Measurements from ENCODE around the gene MINDY4.
"Not testable (repeated sequence)": the region's sequence is repeated elsewhere in the genome, so short reads cannot be mapped to it uniquely, and the experiment has no call there.

The MINDY4 gene

DNA sequence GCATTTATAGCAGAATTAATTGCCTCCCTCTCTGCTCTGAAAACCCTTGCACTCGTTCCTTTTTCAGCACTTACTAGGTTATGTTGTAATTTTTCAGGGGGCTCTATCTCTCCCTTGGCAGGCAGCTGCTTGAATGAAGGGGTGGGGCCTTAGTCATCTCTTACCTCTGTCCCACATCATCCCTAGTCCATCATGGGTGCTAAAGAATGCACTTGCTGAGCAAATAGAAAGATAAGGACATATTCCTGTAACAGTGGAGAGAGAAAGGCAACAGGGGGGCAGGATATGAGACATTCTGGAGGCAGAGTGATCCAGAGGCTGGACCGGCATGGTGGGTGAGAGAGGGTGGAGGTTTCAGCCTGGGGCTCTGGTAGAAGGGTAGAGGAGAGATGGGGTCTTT lies 60.0 kb downstream of the MINDY4 start:
- Histone ChIP-seq H3K27me3 (ENCODE audit: control insufficient read depth in 1 of 2, insufficient read depth in 2 of 2, low read length in 2 of 2) (no peaks in the 10 kb centered on the region), H3K27ac (ENCODE audit: low read depth, low read length) (no peak overlapping the region), H3K4me1 (ENCODE audit: insufficient read depth, low read length) (no peaks in the 10 kb centered on the region), H3K9me3 (ENCODE audit: low read length) (no peaks in the 10 kb centered on the region), H3K4me3 (ENCODE audit: low read depth in 1 of 2, low read length in 2 of 2) (no peak overlapping the region), H3K36me3 (ENCODE audit: insufficient read depth, low read length) (peaks cover 2% of the 10 kb centered on the region), H3K9ac (ENCODE audit: low read length) (no peak overlapping the region)

DNA sequence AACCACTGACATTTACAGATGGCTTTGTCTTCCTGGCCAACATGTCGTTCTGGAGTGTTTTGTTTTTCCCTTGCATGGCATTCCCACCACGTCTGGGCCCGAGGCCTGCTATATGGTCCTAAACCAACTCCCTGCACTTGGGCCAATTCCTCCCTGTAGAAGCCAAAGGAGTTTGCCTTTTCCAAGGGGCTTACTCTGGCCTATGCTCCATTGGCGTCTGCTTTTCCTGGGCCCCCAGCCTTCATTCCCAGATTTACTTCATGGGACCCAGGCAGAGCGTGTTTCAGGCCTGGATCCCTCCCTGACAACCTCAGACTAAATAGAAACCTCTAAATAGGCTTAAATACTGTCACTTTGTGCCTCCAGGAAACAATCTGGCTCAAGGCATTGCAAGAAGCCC lies 60.7 kb downstream of the MINDY4 start:
- no peaks in the 10 kb centered on the region for H3K9me3 ChIP-seq (ENCODE audit: low read length)
- H3K27me3 ChIP-seq (ENCODE audit: control insufficient read depth in 1 of 2, insufficient read depth in 2 of 2, low read length in 2 of 2) = no peaks in the 10 kb centered on the region
- H3K36me3 ChIP-seq (ENCODE audit: insufficient read depth, low read length) = peaks cover 6% of the 10 kb centered on the region
- H3K4me1 ChIP-seq (ENCODE audit: insufficient read depth, low read length) = no peaks in the 10 kb centered on the region
- H3K9ac ChIP-seq (ENCODE audit: low read length) = no peak overlapping the region
- H3K4me3 ChIP-seq (ENCODE audit: low read depth in 1 of 2, low read length in 2 of 2) = no peak overlapping the region
- H3K27ac ChIP-seq (ENCODE audit: low read depth, low read length) = no peak overlapping the region

DNA sequence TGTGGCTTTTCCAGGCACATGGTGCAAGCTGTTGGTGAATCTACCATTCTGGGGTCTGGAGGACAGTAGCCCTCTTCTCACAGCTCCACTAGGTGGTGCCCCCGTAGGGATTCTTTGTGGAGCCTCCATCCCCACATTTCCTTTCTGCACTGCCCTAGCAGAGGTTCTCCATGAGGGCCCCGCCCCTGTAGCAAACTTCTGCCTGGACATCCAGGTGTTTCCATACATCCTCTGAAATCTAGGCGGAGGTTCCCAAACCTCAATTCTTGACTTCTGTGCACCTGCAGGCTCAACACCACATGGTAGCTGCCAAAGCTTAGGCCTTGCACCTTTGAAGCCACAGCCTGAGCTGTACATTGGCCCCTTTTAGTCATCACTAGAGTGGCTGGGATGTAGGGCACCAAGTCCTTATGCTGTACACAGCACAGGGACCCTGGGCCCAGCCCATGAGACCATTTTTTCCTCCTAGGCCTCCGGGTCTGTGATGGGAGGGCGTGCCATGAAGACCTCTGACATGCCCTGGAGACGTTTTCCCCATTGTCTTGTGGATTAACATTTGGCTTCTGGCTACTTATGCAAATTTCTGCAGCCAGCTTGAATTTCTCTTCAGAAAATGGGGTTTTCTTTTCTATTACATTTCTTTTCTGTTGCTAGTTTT lies 62.9 kb downstream of the MINDY4 start:
- H3K9me3 ChIP-seq (ENCODE audit: low read length); H3K4me3 ChIP-seq (ENCODE audit: low read depth in 1 of 2, low read length in 2 of 2); H3K36me3 ChIP-seq (ENCODE audit: insufficient read depth, low read length); H3K27ac ChIP-seq (ENCODE audit: low read depth, low read length); H3K4me1 ChIP-seq (ENCODE audit: insufficient read depth, low read length); H3K27me3 ChIP-seq (ENCODE audit: control insufficient read depth in 1 of 2, insufficient read depth in 2 of 2, low read length in 2 of 2); H3K9ac ChIP-seq (ENCODE audit: low read length): not testable (repeated sequence)

DNA sequence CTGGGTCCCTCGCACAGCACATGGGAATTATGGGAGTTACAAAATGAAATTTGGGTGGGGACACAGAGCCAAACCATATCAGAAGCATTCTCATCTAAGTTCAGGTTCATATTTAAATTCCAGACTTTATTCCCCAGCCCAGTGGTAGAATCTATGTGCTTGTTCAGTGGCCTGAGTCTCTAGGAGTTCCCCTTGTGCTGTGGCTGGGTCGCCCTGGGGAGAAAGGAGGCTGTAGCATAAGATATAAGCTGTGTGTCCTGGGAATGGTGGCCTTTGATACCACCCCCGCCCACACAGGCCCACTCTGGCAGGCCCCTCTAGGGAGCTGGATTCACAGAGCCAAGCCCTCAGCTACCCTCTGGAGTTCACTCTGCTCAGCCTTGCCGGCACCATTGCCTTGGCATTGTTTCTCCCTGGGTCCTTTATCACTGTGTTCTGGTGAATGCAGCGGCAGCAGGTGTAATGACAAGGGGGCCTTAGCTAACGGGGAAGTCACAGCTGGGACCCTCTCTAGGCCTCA lies 64.2 kb downstream of the MINDY4 start:
- no peaks in the 10 kb centered on the region for H3K27me3 ChIP-seq (ENCODE audit: control insufficient read depth in 1 of 2, insufficient read depth in 2 of 2, low read length in 2 of 2)
- no peaks in the 10 kb centered on the region for H3K9me3 ChIP-seq (ENCODE audit: low read length)
- H3K4me1 ChIP-seq (ENCODE audit: insufficient read depth, low read length) = no peaks in the 10 kb centered on the region
- H3K9ac ChIP-seq (ENCODE audit: low read length) = no peak overlapping the region
- H3K4me3 ChIP-seq (ENCODE audit: low read depth in 1 of 2, low read length in 2 of 2) = no peak overlapping the region
- H3K27ac ChIP-seq (ENCODE audit: low read depth, low read length) = no peak overlapping the region
- H3K36me3 ChIP-seq (ENCODE audit: insufficient read depth, low read length) = peaks cover 10% of the 10 kb centered on the region

DNA sequence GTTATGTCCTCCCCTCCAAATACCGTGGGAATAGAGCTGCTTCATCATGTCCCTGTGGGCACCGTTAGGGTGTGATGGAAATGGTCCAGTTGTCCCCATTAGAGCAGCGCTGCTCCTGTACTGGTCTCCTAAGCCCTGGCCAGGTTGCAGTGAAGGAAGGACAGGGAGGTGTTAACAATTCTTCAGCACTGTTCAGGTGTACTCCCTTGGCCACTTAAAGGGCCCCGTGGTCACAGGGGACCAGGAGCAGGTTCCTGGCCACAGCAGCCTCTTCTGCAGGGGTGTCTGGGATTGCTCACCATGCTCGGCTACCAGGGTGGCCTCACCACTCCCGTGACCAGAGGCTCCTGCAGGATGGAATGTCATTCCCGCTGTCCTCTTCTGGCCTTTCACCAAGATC lies 65.8 kb downstream of the MINDY4 start:
- Histone ChIP-seq H3K9me3 (ENCODE audit: low read length) (no peaks in the 10 kb centered on the region), H3K27ac (ENCODE audit: low read depth, low read length) (no peak overlapping the region), H3K9ac (ENCODE audit: low read length) (no peak overlapping the region), H3K36me3 (ENCODE audit: insufficient read depth, low read length) (peaks cover 10% of the 10 kb centered on the region), H3K27me3 (ENCODE audit: control insufficient read depth in 1 of 2, insufficient read depth in 2 of 2, low read length in 2 of 2) (no peaks in the 10 kb centered on the region), H3K4me3 (ENCODE audit: low read depth in 1 of 2, low read length in 2 of 2) (no peak overlapping the region), H3K4me1 (ENCODE audit: insufficient read depth, low read length) (no peaks in the 10 kb centered on the region)

DNA sequence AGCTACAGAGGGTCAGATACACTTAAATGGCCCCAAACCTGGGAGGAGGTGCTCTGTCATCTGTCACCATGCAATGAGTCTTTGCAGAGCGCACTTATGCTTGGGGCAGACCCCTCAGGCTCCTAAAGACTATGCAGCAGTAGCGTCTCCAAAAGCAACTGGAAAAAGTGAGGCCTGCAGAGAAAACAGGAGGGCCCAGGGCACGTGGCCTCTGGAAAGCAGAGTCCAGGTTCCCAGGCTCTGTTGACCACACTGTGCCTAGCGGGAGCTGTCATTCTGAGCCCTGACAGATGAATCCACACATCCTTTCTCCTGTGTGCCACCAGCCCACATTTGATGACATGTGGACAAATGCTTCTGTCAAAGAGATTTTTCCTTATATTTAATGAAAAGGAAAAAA lies 66.4 kb downstream of the MINDY4 start:
- H3K9me3 ChIP-seq (ENCODE audit: low read length) = no peaks in the 10 kb centered on the region
- no peak overlapping the region for H3K9ac ChIP-seq (ENCODE audit: low read length)
- no peak overlapping the region for H3K27ac ChIP-seq (ENCODE audit: low read depth, low read length)
- no peaks in the 10 kb centered on the region for H3K4me1 ChIP-seq (ENCODE audit: insufficient read depth, low read length)
- H3K4me3 ChIP-seq (ENCODE audit: low read depth in 1 of 2, low read length in 2 of 2) = no peak overlapping the region
- peaks cover 10% of the 10 kb centered on the region for H3K36me3 ChIP-seq (ENCODE audit: insufficient read depth, low read length)
- no peaks in the 10 kb centered on the region for H3K27me3 ChIP-seq (ENCODE audit: control insufficient read depth in 1 of 2, insufficient read depth in 2 of 2, low read length in 2 of 2)

DNA sequence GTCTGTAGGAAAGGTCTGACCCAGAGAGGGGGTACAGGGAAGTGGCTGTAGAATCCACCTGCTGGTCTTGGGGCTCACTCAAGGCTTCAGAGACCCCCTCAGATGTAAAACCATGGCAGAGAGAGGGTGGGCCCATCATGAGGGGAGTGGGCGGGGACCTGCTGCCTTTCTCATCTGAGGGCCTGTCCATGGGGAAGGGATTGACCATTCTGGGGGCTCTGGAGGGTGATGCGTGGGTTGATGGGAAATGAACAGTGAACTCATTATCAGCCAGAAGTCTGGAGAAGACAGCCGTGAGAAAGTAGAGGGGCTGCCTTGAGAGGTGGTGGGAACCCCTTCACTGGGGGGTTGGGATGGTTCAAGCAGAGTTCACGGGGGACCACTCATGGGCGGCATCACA lies 66.8 kb downstream of the MINDY4 start:
- Histone ChIP-seq H3K9me3 (ENCODE audit: low read length) (no peaks in the 10 kb centered on the region), H3K36me3 (ENCODE audit: insufficient read depth, low read length) (peaks cover 10% of the 10 kb centered on the region), H3K27ac (ENCODE audit: low read depth, low read length) (no peak overlapping the region), H3K4me3 (ENCODE audit: low read depth in 1 of 2, low read length in 2 of 2) (no peak overlapping the region), H3K4me1 (ENCODE audit: insufficient read depth, low read length) (peaks cover 4% of the 10 kb centered on the region), H3K9ac (ENCODE audit: low read length) (no peak overlapping the region), H3K27me3 (ENCODE audit: control insufficient read depth in 1 of 2, insufficient read depth in 2 of 2, low read length in 2 of 2) (no peaks in the 10 kb centered on the region)

DNA sequence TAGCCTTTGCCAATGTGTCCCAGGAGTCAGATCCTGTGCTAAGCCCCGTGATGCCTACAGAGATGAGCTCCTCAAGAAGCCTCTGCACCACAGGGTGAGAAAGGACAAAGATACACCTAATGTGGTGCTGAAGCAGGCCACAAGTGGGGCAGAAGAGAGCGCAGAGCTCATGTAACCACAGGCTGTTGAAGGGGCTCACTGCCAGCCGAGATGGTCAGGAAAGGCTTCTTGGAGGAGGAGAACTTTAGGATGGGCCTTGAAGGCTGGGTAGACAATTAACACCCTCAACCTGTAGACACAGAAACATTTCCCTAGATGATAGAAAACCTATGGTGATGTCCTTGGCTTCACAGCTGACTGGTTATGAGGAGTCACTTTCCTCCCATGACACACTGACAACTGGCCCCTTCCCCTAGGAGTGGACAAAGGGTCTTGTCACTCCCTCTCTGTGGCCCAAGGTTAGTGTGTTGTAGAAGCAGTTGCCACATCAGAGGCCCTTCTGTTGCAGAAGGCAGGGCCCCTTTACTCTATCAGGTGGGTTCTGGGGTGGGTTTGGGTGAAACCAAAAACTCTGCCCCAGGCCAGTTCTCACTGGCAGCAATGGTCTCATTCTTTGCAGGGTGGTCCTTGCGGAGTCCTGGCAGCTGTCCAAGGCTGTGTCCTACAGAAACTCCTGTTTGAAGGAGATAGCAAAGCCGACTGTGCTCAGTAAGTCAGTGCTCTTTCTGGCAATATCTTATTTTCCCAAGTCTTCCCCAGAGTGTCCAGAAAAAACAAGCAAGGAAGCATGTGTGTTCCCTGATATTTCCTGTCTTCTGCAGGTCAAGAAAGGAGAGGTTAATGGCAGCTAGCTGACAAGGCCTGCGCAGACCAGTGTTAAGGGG lies 69.2 kb downstream of the MINDY4 start:
- Histone ChIP-seq H3K27ac (ENCODE audit: low read depth, low read length) (no peak overlapping the region), H3K27me3 (ENCODE audit: control insufficient read depth in 1 of 2, insufficient read depth in 2 of 2, low read length in 2 of 2) (no peaks in the 10 kb centered on the region)

DNA sequence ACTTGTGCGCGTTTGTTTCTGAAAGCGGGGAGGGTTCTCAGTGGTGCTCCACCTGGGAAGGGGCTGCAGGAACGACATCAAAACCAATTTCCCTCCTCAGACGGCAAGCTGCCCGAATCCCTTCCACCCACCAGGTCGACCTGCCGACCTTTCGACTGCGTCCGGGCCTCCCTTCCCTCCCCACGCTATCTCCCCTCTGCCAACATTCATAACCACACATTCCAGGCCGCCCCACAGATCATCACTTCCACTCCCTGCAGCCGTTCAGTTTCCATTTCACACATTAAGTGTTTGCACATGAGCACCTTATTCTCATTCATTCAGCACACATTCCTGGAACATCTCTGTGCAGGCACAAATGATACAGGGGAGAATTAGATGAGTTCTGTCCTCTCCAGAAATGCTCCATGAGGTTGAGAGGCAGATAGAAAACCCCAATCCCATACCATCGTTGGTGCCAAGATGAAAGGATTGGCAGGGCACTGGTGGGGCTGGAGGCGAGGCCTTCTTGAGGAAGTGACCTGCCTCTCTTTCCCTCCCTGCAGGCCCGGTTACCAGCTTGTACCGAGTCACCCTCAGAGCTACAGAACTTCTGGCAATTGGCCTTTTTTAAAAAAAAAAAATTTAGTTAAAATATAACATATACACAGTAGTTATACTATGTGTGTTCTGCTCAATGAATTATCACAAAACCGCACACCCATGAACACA lies 70.0 kb downstream of the MINDY4 start:
- no peaks in the 10 kb centered on the region for H3K9me3 ChIP-seq (ENCODE audit: low read length)
- H3K27ac ChIP-seq (ENCODE audit: low read depth, low read length) = no peak overlapping the region
- H3K4me3 ChIP-seq (ENCODE audit: low read depth in 1 of 2, low read length in 2 of 2) = no peak overlapping the region
- peaks cover 32% of the 10 kb centered on the region for H3K4me1 ChIP-seq (ENCODE audit: insufficient read depth, low read length)
- H3K9ac ChIP-seq (ENCODE audit: low read length) = no peak overlapping the region
- peaks cover 9% of the 10 kb centered on the region for H3K36me3 ChIP-seq (ENCODE audit: insufficient read depth, low read length)
- no peaks in the 10 kb centered on the region for H3K27me3 ChIP-seq (ENCODE audit: control insufficient read depth in 1 of 2, insufficient read depth in 2 of 2, low read length in 2 of 2)

More for the DNA sequence above, 69.2 kb downstream of the MINDY4 start:
- peaks cover 24% of the 10 kb centered on the region for H3K4me1 ChIP-seq (ENCODE audit: insufficient read depth, low read length)
- peaks cover 10% of the 10 kb centered on the region for H3K36me3 ChIP-seq (ENCODE audit: insufficient read depth, low read length)
- H3K9me3 ChIP-seq (ENCODE audit: low read length) = no peaks in the 10 kb centered on the region
- H3K4me3 ChIP-seq (ENCODE audit: low read depth in 1 of 2, low read length in 2 of 2) = no peak overlapping the region
- no peak overlapping the region for H3K9ac ChIP-seq (ENCODE audit: low read length)

DNA sequence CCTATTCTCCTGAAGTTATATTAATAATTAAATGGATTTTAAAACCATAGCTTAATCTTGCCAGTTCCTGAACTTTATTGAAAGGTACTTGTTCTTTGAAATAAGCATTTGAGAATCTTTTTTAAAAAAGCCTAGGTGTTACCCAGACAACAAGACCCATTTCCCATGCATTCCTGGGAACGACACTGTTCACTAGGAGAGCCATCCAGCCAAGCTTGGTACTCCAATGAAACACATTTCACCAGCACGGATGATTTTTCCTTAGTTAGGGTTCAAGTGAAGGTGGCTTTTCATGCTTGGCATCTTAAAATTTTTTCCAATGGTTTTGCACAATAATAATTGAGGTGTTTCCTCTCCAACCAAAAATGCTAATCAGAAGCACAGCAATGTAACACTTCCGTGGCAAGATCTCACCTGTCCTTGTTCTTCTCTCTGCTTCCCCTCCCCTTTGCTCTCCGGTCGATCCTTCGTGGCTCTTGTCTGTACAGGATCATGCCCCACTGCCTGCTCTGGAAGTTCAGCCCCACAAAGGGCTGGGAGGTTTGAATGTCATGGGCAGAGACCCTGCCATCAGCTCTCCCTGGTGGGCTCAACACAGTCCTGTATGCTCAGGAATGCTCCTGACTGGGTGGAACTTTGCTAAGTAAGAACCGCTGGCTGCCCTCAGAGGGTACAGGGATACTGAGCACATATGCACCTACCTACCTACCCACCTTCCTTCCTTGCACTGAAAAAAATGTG lies 70.8 kb downstream of the MINDY4 start:
- H3K27ac ChIP-seq (ENCODE audit: low read depth, low read length) = no peak overlapping the region
- H3K4me3 ChIP-seq (ENCODE audit: low read depth in 1 of 2, low read length in 2 of 2) = no peak overlapping the region
- H3K9me3 ChIP-seq (ENCODE audit: low read length) = no peaks in the 10 kb centered on the region
- H3K9ac ChIP-seq (ENCODE audit: low read length) = no peak overlapping the region
- peaks cover 4% of the 10 kb centered on the region for H3K36me3 ChIP-seq (ENCODE audit: insufficient read depth, low read length)
- peaks cover 40% of the 10 kb centered on the region for H3K4me1 ChIP-seq (ENCODE audit: insufficient read depth, low read length)
- no peaks in the 10 kb centered on the region for H3K27me3 ChIP-seq (ENCODE audit: control insufficient read depth in 1 of 2, insufficient read depth in 2 of 2, low read length in 2 of 2)
